MCF 10A (cell line): ENCODE data around the gene CEP170B. TPM values are rescaled to one million over a fixed set of nuclear protein-coding genes. Genes with fewer than 3 reads are reported as not detected.
"Not testable (repeated sequence)": the region's sequence is repeated elsewhere in the genome, so short reads cannot be mapped to it uniquely, and the experiment has no call there.

ENCODE experiments used
- BruUV-seq: library from RNA; stranded (reverse); fragments of 400-500 nt; replicated peaks from 2 replicates; lab custom pipeline; 2021; lab: Mats Ljungman, UMichigan
- CTCF ChIA-PET: fragments of 300-600 bp; sonication (Branson Sonifier 250); formaldehyde crosslinking; extraction: SDS; loops from one replicate; lab custom pipeline; 2021; ENCODE audit warnings: antibody characterized with exemption, inconsistent platforms; lab: Yijun Ruan, JAX
- POLR2A ChIA-PET: fragments of 300-600, 350-650 bp; sonication (Branson Sonifier 250); formaldehyde crosslinking; extraction: SDS; loops from one replicate; lab custom pipeline; 2020; ENCODE audit warnings: antibody characterized with exemption, inconsistent platforms; lab: Yijun Ruan, JAX
- DNase-seq: peaks from one replicate; pipeline ENCODE4 v3.0.0-alpha.2; 2018; ENCODE audit not compliant: unreplicated experiment
- H3K27ac Mint-ChIP-seq: one replicate; pipeline ENCODE4 v1.8.0; 2022; ENCODE audit warnings: mild to moderate bottlenecking, low read depth, mixed read lengths; ENCODE audit not compliant: unreplicated experiment
- H3K27me3 Mint-ChIP-seq: one replicate; pipeline ENCODE4 v1.8.0; 2022; ENCODE audit warnings: mixed read lengths; ENCODE audit not compliant: insufficient read depth, unreplicated experiment
- H3K36me3 Mint-ChIP-seq: one replicate; pipeline ENCODE4 v1.8.0; 2022; ENCODE audit warnings: mild to moderate bottlenecking, moderate library complexity, mixed read lengths; ENCODE audit not compliant: insufficient read depth, unreplicated experiment
- H3K4me1 Mint-ChIP-seq: one replicate; pipeline ENCODE4 v1.8.0; 2022; ENCODE audit warnings: mixed read lengths; ENCODE audit not compliant: insufficient read depth, unreplicated experiment
- H3K4me3 Mint-ChIP-seq: one replicate; pipeline ENCODE4 v1.8.0; 2022; ENCODE audit warnings: mild to moderate bottlenecking, moderate library complexity, mixed read lengths; ENCODE audit not compliant: unreplicated experiment
- H3K9me3 Mint-ChIP-seq: one replicate; pipeline ENCODE4 v1.8.0; 2022; ENCODE audit warnings: mixed read lengths; ENCODE audit not compliant: unreplicated experiment
- intact Hi-C: fragments of 100-400 bp; cut with micrococcal nuclease; formaldehyde crosslinking; loops from 2 replicates; pipeline ENCODE4 v1.14.1; 2022
- total RNA-seq: library from RNA; stranded (reverse); gene quantifications from 2 replicates; pipeline ENCODE4 v1.2.3, GENCODE V29; 2022
- TF ChIP-seq, protein P1 (sequence below): fragments of 200-600 bp; IDR thresholded peaks from one replicate; pipeline ENCODE4 v1.8.0; 2022; ENCODE audit warnings: antibody characterized with exemption, mild to moderate bottlenecking; ENCODE audit not compliant: unreplicated experiment

The CEP170B gene
- total RNA-seq, 1 experiment from 2014 or later = 77.4 TPM

- Mint-ChIP-seq H3K4me1 (no peaks in the 10 kb centered on the region), H3K4me3 (no peak overlapping the region), H3K27me3 (no peaks in the 10 kb centered on the region), H3K36me3 (peaks cover 17% of the 10 kb centered on the region), H3K27ac (no peak overlapping the region), H3K9me3 (no peaks in the 10 kb centered on the region)
- TF ChIP-seq, protein P1, sequence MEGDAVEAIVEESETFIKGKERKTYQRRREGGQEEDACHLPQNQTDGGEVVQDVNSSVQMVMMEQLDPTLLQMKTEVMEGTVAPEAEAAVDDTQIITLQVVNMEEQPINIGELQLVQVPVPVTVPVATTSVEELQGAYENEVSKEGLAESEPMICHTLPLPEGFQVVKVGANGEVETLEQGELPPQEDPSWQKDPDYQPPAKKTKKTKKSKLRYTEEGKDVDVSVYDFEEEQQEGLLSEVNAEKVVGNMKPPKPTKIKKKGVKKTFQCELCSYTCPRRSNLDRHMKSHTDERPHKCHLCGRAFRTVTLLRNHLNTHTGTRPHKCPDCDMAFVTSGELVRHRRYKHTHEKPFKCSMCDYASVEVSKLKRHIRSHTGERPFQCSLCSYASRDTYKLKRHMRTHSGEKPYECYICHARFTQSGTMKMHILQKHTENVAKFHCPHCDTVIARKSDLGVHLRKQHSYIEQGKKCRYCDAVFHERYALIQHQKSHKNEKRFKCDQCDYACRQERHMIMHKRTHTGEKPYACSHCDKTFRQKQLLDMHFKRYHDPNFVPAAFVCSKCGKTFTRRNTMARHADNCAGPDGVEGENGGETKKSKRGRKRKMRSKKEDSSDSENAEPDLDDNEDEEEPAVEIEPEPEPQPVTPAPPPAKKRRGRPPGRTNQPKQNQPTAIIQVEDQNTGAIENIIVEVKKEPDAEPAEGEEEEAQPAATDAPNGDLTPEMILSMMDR = no peak
- ChIA-PET POLR2A (no interaction called here), CTCF (interaction anchor here (0.6 to 1.5 kb wide), 3 partner anchors 9 to 193 kb away, joined by 3 read pairs; no protein-coding TSS in a partner anchor)
- intact Hi-C loops = no loop called here
- no TSS peak for BruUV-seq
- no peak for DNase-seq
Observed at GRCh38 chr14:104887623-104888488, 22.8 kb downstream of the CEP170B start.

- H3K36me3 Mint-ChIP-seq = peaks cover 17% of the 10 kb centered on the region
- no peaks in the 10 kb centered on the region for H3K9me3 Mint-ChIP-seq
- TF ChIP-seq, protein P1 = no peak
- POLR2A ChIA-PET = interaction anchor here (0.7 kb wide), 1 partner anchor 893 kb away, joined by 5 read pairs; no protein-coding TSS in a partner anchor
- CTCF ChIA-PET = interaction anchor here (0.6 kb wide), 1 partner anchor 8 kb away, joined by 3 read pairs; no protein-coding TSS in a partner anchor
- DNase-seq = no peak
- intact Hi-C loops = no loop called here
- no peaks in the 10 kb centered on the region for H3K27me3 Mint-ChIP-seq
- H3K4me3 Mint-ChIP-seq = no peak overlapping the region
- H3K4me1 Mint-ChIP-seq = no peaks in the 10 kb centered on the region
- BruUV-seq = no TSS peak
- H3K27ac Mint-ChIP-seq = no peak overlapping the region
Observed at GRCh38 chr14:104888489-104889374, 23.7 kb downstream of the CEP170B start.

GRCh38 chr14:104889375-104889757 lies 24.3 kb downstream of the CEP170B start:
- intact Hi-C loops = no loop called here
- Mint-ChIP-seq H3K4me3 (no peak overlapping the region), H3K36me3 (peaks cover 17% of the 10 kb centered on the region), H3K4me1 (no peaks in the 10 kb centered on the region), H3K27ac (no peak overlapping the region), H3K9me3 (no peaks in the 10 kb centered on the region), H3K27me3 (no peaks in the 10 kb centered on the region)
- no peak for DNase-seq
- ChIA-PET POLR2A (interaction anchor here (0.7 kb wide), 1 partner anchor 893 kb away, joined by 5 read pairs; no protein-coding TSS in a partner anchor), CTCF (no interaction called here)
- TF ChIP-seq, protein P1 = no peak
- BruUV-seq = no TSS peak

DNA sequence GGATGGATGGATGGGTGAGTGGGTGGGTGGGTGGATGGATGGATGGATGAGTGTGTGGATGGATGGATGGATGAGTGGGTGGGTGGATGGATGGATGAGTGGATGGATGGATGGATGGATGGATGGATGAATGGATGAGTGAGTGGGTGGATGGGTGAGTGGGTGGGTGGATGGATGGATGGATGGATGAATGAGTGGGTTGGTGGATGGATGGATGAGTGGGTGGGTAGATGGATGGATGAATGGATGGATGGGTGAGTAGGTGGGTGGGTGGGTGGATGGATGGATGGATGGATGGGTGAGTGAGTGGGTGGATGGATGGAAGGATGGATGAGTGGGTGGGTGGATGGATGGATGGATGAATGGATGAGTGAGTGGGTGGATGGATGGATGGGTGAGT lies 25.2 kb downstream of the CEP170B start:
- H3K36me3 Mint-ChIP-seq = peaks cover 18% of the 10 kb centered on the region
- H3K27me3 Mint-ChIP-seq, BruUV-seq, DNase-seq, POLR2A ChIA-PET, H3K27ac Mint-ChIP-seq, H3K4me1 Mint-ChIP-seq, H3K9me3 Mint-ChIP-seq, CTCF ChIA-PET, H3K4me3 Mint-ChIP-seq, intact Hi-C loops: not testable (repeated sequence)
